ENCODE data around the gene ZCCHC3.

Gene ZCCHC3

GRCh38 chr20:312067-312466, 14.7 kb downstream of the ZCCHC3 start:
- in situ Hi-C loops (cut with MboI; ENCODE audit: low sequenced_read_pairs), result no loop called here
- DNase-seq (ENCODE audit: low spot score in 2 of 2), result no peak
- Histone ChIP-seq H3K4me1 (peaks cover 13% of the 10 kb centered on the region), H3K4me3 (no peak overlapping the region), H3K36me3 (replicated peaks) (no peaks in the 10 kb centered on the region), H3K9me3 (no peaks in the 10 kb centered on the region), H3K27me3 (ENCODE audit: low read depth) (no peaks in the 10 kb centered on the region)

DNA sequence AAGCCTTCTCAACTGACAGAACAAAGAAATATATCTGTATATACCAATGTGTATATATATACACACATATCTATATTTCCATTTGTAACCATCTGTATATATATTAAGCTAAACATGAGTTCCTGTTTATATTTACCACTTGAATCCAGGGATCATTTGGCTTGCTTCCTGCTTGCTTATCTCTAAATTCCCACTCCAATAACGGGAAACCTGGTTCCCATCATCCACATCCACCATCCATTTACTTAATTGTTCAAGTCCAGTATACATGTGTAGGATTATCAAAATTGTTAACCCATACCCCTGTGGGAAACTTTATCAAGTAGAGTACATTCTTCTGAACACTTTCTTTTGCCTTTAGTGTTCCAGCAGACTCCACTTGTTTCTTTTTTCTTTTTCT, 15.5 kb downstream of the ZCCHC3 start:
- Histone ChIP-seq H3K9me3 (no peaks in the 10 kb centered on the region), H3K4me1 (peaks cover 13% of the 10 kb centered on the region), H3K27me3 (ENCODE audit: low read depth) (no peaks in the 10 kb centered on the region), H3K36me3 (replicated peaks) (no peaks in the 10 kb centered on the region), H3K4me3 (no peak overlapping the region)
- in situ Hi-C loops (cut with MboI; ENCODE audit: low sequenced_read_pairs), result no loop called here
- no peak for DNase-seq (ENCODE audit: low spot score in 2 of 2)

DNA sequence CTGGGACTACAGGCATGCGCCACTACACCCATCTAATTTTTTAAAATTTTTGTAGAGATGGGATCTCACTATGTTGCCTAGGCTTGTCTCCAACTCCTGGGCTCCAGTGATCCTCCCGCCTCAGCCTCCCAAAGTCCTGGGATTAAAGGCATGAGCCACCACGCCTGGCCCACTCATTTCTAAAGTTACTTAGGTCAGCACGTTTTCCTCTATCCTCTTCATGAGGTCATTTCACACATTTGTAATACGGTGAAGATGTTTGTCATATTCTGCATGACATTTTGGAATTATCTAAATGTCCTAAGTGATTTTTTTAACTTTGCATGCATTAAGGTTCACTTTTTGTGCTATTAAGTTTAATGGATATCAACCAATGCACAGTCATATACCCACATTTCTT, 16.0 kb downstream of the ZCCHC3 start:
- H3K9me3 ChIP-seq, result no peaks in the 10 kb centered on the region
- H3K4me1 ChIP-seq, result peaks cover 13% of the 10 kb centered on the region
- in situ Hi-C loops (cut with MboI; ENCODE audit: low sequenced_read_pairs), result no loop called here
- H3K36me3 ChIP-seq (replicated peaks), result no peaks in the 10 kb centered on the region
- H3K4me3 ChIP-seq, result no peak overlapping the region
- no peak for DNase-seq (ENCODE audit: low spot score in 2 of 2)
- no peaks in the 10 kb centered on the region for H3K27me3 ChIP-seq (ENCODE audit: low read depth)

DNA sequence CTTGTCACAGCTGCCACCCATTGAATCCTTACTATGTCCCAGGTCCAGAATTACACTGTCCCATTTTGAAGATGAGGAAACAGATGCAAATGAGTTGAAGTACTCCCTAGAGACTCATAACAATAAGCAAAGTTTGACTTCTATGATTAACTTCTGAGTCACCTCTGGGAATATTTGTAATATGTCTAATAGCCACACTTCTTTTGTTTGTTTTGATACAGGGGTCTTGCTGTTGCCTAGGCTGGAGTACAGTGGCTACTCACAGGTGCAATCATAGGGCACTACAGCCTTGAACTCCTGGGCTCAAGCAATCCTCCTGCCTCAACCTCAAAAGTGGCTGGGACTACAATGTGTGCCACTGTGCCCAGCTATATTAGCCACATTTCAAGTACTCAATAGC, 16.6 kb downstream of the ZCCHC3 start:
- no peaks in the 10 kb centered on the region for H3K36me3 ChIP-seq (replicated peaks)
- no peaks in the 10 kb centered on the region for H3K27me3 ChIP-seq (ENCODE audit: low read depth)
- DNase-seq (ENCODE audit: low spot score in 2 of 2), result no peak
- H3K4me3 ChIP-seq, result no peak overlapping the region
- H3K4me1 ChIP-seq, result peaks cover 13% of the 10 kb centered on the region
- no peaks in the 10 kb centered on the region for H3K9me3 ChIP-seq
- in situ Hi-C loops (cut with MboI; ENCODE audit: low sequenced_read_pairs), result no loop called here

- Histone ChIP-seq H3K4me3 (no peak overlapping the region), H3K36me3 (replicated peaks) (no peaks in the 10 kb centered on the region), H3K4me1 (no peaks in the 10 kb centered on the region), H3K9me3 (no peaks in the 10 kb centered on the region), H3K27me3 (ENCODE audit: low read depth) (no peaks in the 10 kb centered on the region)
- in situ Hi-C loops (cut with MboI; ENCODE audit: low sequenced_read_pairs), result no loop called here
- DNase-seq (ENCODE audit: low spot score in 2 of 2), result no peak
These were observed 19.1 kb downstream of the ZCCHC3 start for GRCh38 chr20:316316-317068.

DNA sequence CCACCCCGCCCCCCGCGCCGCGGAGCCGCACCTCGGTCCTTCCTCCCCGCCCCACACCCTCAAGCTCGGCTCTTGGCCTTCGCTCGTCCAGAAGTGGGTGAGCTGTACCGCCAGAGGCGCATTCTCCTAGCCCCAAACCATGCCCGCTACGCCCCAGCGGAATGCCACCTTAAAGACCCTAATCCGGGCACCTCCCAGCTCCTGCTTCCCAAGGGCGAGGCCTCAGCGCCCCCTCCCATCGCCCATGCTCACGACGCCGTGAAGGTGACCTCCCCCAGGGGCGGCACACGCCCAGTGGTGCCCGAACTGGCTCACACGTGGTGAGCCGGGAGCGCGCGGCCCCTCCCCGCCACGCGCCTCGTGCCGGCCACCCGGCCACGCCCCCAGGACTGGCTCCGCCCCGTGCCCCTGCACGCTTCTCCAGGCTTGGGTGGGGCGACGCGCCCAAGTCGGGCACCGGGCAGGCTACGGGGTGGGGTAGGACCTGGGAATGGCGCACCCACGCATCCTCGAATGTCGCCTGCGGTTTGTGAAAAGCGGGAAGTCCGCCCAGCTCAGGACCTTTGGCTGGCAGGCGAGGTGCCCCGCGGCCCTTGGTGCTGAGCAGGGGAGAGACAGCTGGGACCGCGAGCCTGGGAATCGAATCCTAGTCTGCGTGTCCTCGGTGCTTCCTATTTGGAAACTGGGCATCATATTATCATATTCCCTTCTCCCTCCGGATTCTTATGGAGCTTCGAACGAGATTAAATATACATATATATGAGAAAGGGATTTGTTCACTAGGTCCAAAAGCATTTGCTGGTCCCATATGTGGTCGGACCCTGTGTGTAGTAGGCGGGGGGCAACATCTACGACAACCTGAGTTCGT, 27.0 kb downstream of the ZCCHC3 start:
- Histone ChIP-seq H3K36me3 (replicated peaks) (peaks cover 9% of the 10 kb centered on the region), H3K4me1 (peaks cover 7% of the 10 kb centered on the region), H3K27me3 (ENCODE audit: low read depth) (no peaks in the 10 kb centered on the region), H3K4me3 (peak overlapping the region; percentile 40), H3K9me3 (no peaks in the 10 kb centered on the region)
- in situ Hi-C loops (cut with MboI; ENCODE audit: low sequenced_read_pairs), result no loop called here
- DNase-seq (ENCODE audit: low spot score in 2 of 2), result peak; percentile 81 to 96

GRCh38 chr20:325045-325888, 27.9 kb downstream of the ZCCHC3 start, which contains the start of gene SOX12:
Gene SOX12, plus strand, starts transcription at chr20:325552. Its CDS starts 373 bp downstream, at chr20:325925.
- DNase-seq (ENCODE audit: low spot score in 2 of 2), result peak; percentile 87 to 98
- in situ Hi-C loops (cut with MboI; ENCODE audit: low sequenced_read_pairs), result no loop called here
- Histone ChIP-seq H3K27me3 (ENCODE audit: low read depth) (no peaks in the 10 kb centered on the region), H3K9me3 (no peaks in the 10 kb centered on the region), H3K36me3 (replicated peaks) (peaks cover 16% of the 10 kb centered on the region), H3K4me3 (peak within 1 kb of the TSS; percentile 70), H3K4me1 (peaks cover 7% of the 10 kb centered on the region)

GRCh38 chr20:325889-326644, 28.7 kb downstream of the ZCCHC3 start:
- Histone ChIP-seq H3K4me1 (peaks cover 7% of the 10 kb centered on the region), H3K4me3 (peak overlapping the region; percentile 70), H3K36me3 (replicated peaks) (peaks cover 17% of the 10 kb centered on the region), H3K27me3 (ENCODE audit: low read depth) (no peaks in the 10 kb centered on the region), H3K9me3 (no peaks in the 10 kb centered on the region)
- in situ Hi-C loops (cut with MboI; ENCODE audit: low sequenced_read_pairs), result no loop called here
- DNase-seq (ENCODE audit: low spot score in 2 of 2), result peak; percentile 43 to 79

- H3K4me3 ChIP-seq, result peak overlapping the region; percentile 70
- H3K4me1 ChIP-seq, result peaks cover 7% of the 10 kb centered on the region
- H3K36me3 ChIP-seq (replicated peaks), result peaks cover 17% of the 10 kb centered on the region
- H3K9me3 ChIP-seq, result no peaks in the 10 kb centered on the region
- no peaks in the 10 kb centered on the region for H3K27me3 ChIP-seq (ENCODE audit: low read depth)
- peak in 1 of 2 experiments; percentile 64 for DNase-seq (ENCODE audit: low spot score in 2 of 2)
- in situ Hi-C loops (cut with MboI; ENCODE audit: low sequenced_read_pairs), result no loop called here
These were observed 29.3 kb downstream of the ZCCHC3 start for GRCh38 chr20:326645-327185.

- Histone ChIP-seq H3K4me3 (peak overlapping the region; percentile 70), H3K9me3 (no peaks in the 10 kb centered on the region), H3K4me1 (peaks cover 7% of the 10 kb centered on the region), H3K27me3 (ENCODE audit: low read depth) (no peaks in the 10 kb centered on the region), H3K36me3 (replicated peaks) (peaks cover 17% of the 10 kb centered on the region)
- peak; percentile 90 to 97 for DNase-seq (ENCODE audit: low spot score in 2 of 2)
- in situ Hi-C loops (cut with MboI; ENCODE audit: low sequenced_read_pairs), result no loop called here
These were observed 30.0 kb downstream of the ZCCHC3 start for GRCh38 chr20:327186-328026.

DNA sequence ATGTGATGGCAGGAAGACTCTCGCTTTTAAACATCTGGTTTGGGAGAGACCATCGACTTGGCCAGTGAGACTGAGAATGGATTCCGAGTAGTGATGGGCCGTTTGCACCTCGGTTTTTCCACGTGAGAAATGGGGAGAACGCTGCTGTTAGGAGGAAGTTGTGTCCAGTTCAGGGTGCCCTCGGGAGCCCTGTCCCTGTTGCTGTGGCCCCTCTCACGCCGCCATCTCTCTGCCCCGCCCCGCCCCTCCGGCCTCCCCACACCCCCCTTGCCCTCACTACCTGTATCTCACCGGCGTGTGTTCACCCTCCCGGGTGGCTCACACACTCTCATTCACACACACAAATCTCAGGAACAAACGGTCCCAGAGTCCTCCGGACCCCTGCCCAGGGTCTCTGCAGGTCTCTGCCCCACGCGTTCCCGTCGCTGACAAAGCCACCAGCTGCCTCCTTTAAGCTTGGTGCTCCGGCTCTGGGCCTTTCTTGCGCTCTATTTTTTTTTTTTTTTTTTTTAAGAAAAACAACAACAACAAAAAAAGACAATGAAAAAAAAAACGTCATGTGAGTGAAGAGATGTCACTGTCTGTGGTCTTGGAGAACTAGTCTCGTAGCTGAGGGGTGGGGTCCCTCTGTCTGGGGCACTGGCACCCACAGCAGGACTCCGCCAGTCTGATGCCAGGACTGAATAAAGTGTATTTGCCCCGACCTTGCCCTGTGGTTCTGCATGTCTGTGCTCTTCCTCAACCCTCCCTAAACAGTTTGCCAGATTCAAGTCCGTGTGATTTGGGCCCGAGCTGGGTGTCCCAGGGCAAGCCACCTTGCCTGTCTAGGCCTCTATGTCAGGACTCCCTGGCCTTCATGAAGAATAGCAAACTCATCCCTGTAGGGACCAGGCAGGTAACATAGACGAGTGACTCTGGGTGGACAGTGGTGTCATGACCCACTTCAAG, 30.9 kb downstream of the ZCCHC3 start:
- Histone ChIP-seq H3K9me3 (no peaks in the 10 kb centered on the region), H3K27me3 (ENCODE audit: low read depth) (no peaks in the 10 kb centered on the region)
- in situ Hi-C loops (cut with MboI; ENCODE audit: low sequenced_read_pairs), result no loop called here

More for the DNA sequence above, 30.9 kb downstream of the ZCCHC3 start:
- DNase-seq (ENCODE audit: low spot score in 2 of 2), result no peak
- Histone ChIP-seq H3K4me3 (peak overlapping the region; percentile 70), H3K4me1 (peaks cover 4% of the 10 kb centered on the region), H3K36me3 (replicated peaks) (peaks cover 17% of the 10 kb centered on the region)
